NCI-H2196 (cell line): ENCODE results near the gene SESN3.
"Not testable (repeated sequence)": the region's sequence is repeated elsewhere in the genome, so short reads cannot be mapped to it uniquely, and the experiment has no call there.

Experiments
- DNase-seq: peaks from one replicate; lab custom pipeline; 2025; ENCODE audit not compliant: unreplicated experiment; lab: John Stamatoyannopoulos, UW

Gene SESN3

GRCh38 chr11:95153857-95154246, 77.2 kb downstream of the SESN3 start:
- no peak for DNase-seq

- DNase-seq, result no peak
Observed at GRCh38 chr11:95152876-95153856, 77.8 kb downstream of the SESN3 start.

GRCh38 chr11:95150956-95151684, 79.9 kb downstream of the SESN3 start:
- DNase-seq, result peak; percentile 86

GRCh38 chr11:95149651-95150364, 81.2 kb downstream of the SESN3 start:
- DNase-seq, result no peak

GRCh38 chr11:95148938-95149337, 82.1 kb downstream of the SESN3 start:
- no peak for DNase-seq

GRCh38 chr11:95148406-95148805, 82.6 kb downstream of the SESN3 start:
- no peak for DNase-seq

GRCh38 chr11:95147364-95147905, 83.6 kb downstream of the SESN3 start:
- DNase-seq, result no peak

- DNase-seq, result no peak
Observed at GRCh38 chr11:95145430-95146060, 85.5 kb downstream of the SESN3 start.

GRCh38 chr11:95144313-95145235, 86.4 kb downstream of the SESN3 start:
- no peak for DNase-seq

- DNase-seq, result no peak
Observed at GRCh38 chr11:95143106-95143681, 87.8 kb downstream of the SESN3 start.

GRCh38 chr11:95142431-95142830, 88.6 kb downstream of the SESN3 start:
- no peak for DNase-seq

- no peak for DNase-seq
Observed at GRCh38 chr11:95140397-95141033, 90.5 kb downstream of the SESN3 start.

GRCh38 chr11:95138448-95138847, 92.6 kb downstream of the SESN3 start:
- no peak for DNase-seq

- no peak for DNase-seq
Observed at GRCh38 chr11:95137299-95137698, 93.7 kb downstream of the SESN3 start.

GRCh38 chr11:95136747-95137146, 94.3 kb downstream of the SESN3 start:
- not testable (repeated sequence) for DNase-seq

GRCh38 chr11:95135880-95136279, 95.1 kb downstream of the SESN3 start:
- DNase-seq, result no peak

- no peak for DNase-seq
Observed at GRCh38 chr11:95135155-95135554, 95.8 kb downstream of the SESN3 start.

- DNase-seq, result no peak
Observed at GRCh38 chr11:95134491-95134890, 96.5 kb downstream of the SESN3 start.

GRCh38 chr11:95132956-95133355, 98.0 kb downstream of the SESN3 start:
- DNase-seq, result no peak
